GM12801 (cell line): ENCODE results near the gene CGN.

Experiments used
- CTCF ChIP-seq: IDR thresholded peaks from one replicate; pipeline ENCODE4 v1.5.1; 2011; ENCODE audit warnings: control low read depth; ENCODE audit not compliant: insufficient read length; ENCODE audit errors: extremely low read depth

CGN gene

GRCh38 chr1:151501474-151501873 is 9.7 kb upstream of the CGN start:
- no peak for TF ChIP-seq CTCF

GRCh38 chr1:151502035-151502700 is 9.0 kb upstream of the CGN start:
- TF ChIP-seq CTCF = no peak

- no peak for TF ChIP-seq CTCF
These were observed 8.1 kb upstream of the CGN start for GRCh38 chr1:151502859-151503780.

GRCh38 chr1:151504252-151504651 is 6.9 kb upstream of the CGN start:
- no peak for TF ChIP-seq CTCF

- no peak for TF ChIP-seq CTCF
These were observed 6.4 kb upstream of the CGN start for GRCh38 chr1:151504759-151505158.

- no peak for TF ChIP-seq CTCF
These were observed 2.4 kb upstream of the CGN start for GRCh38 chr1:151508833-151509232.

- TF ChIP-seq CTCF = no peak
These were observed 1.7 kb upstream of the CGN start for GRCh38 chr1:151509350-151510019.
